HepG2 (cell line): ENCODE results near the gene PLET1. TPM values are rescaled to one million over a fixed set of nuclear protein-coding genes. Genes with fewer than 3 reads are reported as not detected.

Experiments
- ATAC-seq: fragments of 200-7000 bp; cut with Tn5 transposase; 3 replicates; pipeline ENCODE4 v1.9.1; 2020; ENCODE audit warnings: mild to moderate bottlenecking, moderate library complexity
- BruUV-seq: library from RNA; stranded (reverse); fragments of 400-500 nt; replicated peaks from 2 replicates; lab custom pipeline; 2021; lab: Mats Ljungman, UMichigan
- CTCF ChIA-PET: fragments of 300-600 bp; formaldehyde crosslinking; extraction: SDS; loops from one replicate; lab custom pipeline; 2021; ENCODE audit warnings: low total read pairs, inconsistent platforms, low intra/inter-chr PET ratio; lab: Yijun Ruan, JAX
- POLR2A ChIA-PET: fragments of 350-600 bp; sonication (Branson Sonifier 250); formaldehyde crosslinking; loops from one replicate; lab custom pipeline; 2020; ENCODE audit warnings: antibody characterized with exemption, inconsistent platforms; lab: Yijun Ruan, JAX
- DNase-seq: peaks from one replicate; pipeline ENCODE4 v3.0.0-alpha.2; 2015; ENCODE audit warnings: low spot score
- FAIRE-seq: peaks from 3 replicates; lab custom pipeline; 2011; peaks lifted over from hg19 to GRCh38; lab: Jason Lieb, UNC
- H2AFZ ChIP-seq: one replicate; pipeline ENCODE4 v1.6.1; 2011; ENCODE audit warnings: low read length, inconsistent platforms
- H3K27ac ChIP-seq: fragments of 300-600 bp; 3 replicates; pipeline ENCODE4 v1.8.0; 2011; ENCODE audit warnings: mixed run types, mild to moderate bottlenecking, mixed read lengths, low read length, inconsistent platforms; ENCODE audit not compliant: insufficient read depth; ENCODE audit errors: extremely low read length
- H3K27me3 ChIP-seq, 2 experiments: fragments of 200-600 bp in 1 of 2; 2 replicates in 1 of 2; 3 replicates in 1 of 2; pipeline versions ENCODE4 v1.6.0 to v1.8.0; 2011; ENCODE audit warnings: low read length in 2 of 2, mild to moderate bottlenecking in 2 of 2, moderate library complexity in 2 of 2, inconsistent platforms in 1 of 2; ENCODE audit not compliant: insufficient read depth in 2 of 2, control insufficient read depth in 1 of 2
- H3K36me3 ChIP-seq, 2 experiments: fragments of 200-600 bp in 1 of 2; replicated peaks in 1 of 2; 2 replicates in 1 of 2; 3 replicates in 1 of 2; pipeline versions ENCODE4 v1.5.1 to v1.8.0; 2011; ENCODE audit warnings: low read length in 2 of 2, inconsistent platforms in 1 of 2; ENCODE audit not compliant: insufficient read depth in 2 of 2, control insufficient read depth in 1 of 2
- H3K4me1 ChIP-seq: 2 replicates; pipeline ENCODE4 v1.5.1; 2012; ENCODE audit warnings: low read length, inconsistent platforms; ENCODE audit not compliant: insufficient read depth
- H3K4me2 ChIP-seq: 2 replicates; pipeline ENCODE4 v1.6.0; 2011; ENCODE audit warnings: low read depth, low read length, inconsistent platforms
- H3K4me3 ChIP-seq, 3 experiments: fragments of 200-600 bp in 1 of 3; sonication (generic), shearing (Covaris generic) in 1 of 3; replicated peaks in 1 of 3; 2 replicates each; pipeline ENCODE4 v1.5.1; 2011 to 2016; ENCODE audit warnings: low read length in 3 of 3, inconsistent platforms in 2 of 3, low read depth in 2 of 3, mild to moderate bottlenecking in 2 of 3, control low read depth in 1 of 3, mixed read lengths in 1 of 3; ENCODE audit not compliant: insufficient read depth in 1 of 3
- H3K79me2 ChIP-seq: one replicate; pipeline ENCODE4 v1.6.1; 2011; ENCODE audit warnings: low read length, inconsistent platforms; ENCODE audit not compliant: insufficient read depth
- H3K9ac ChIP-seq: 2 replicates; pipeline ENCODE4 v1.6.0; 2011; ENCODE audit warnings: mild to moderate bottlenecking, low read depth, low read length, inconsistent platforms; ENCODE audit not compliant: insufficient read depth
- H3K9me3 ChIP-seq: 2 replicates; pipeline ENCODE4 v1.5.1; 2012; ENCODE audit warnings: mild to moderate bottlenecking, low read length
- H4K20me1 ChIP-seq: 2 replicates; pipeline ENCODE4 v1.6.0; 2011; ENCODE audit warnings: inconsistent platforms, mild to moderate bottlenecking, low read length, moderate library complexity; ENCODE audit not compliant: insufficient read depth
- MIXL1 ChIP-seq: IDR thresholded peaks from 2 replicates; pipeline ENCODE4 v1.6.1; 2016
- PITX1 ChIP-seq: sonication (generic); formaldehyde crosslinking; IDR thresholded peaks from 2 replicates; pipeline ENCODE4 v1.5.1; 2020; ENCODE audit warnings: mild to moderate bottlenecking, missing genetic modification reagents
- RFX5 ChIP-seq: IDR thresholded peaks from 2 replicates; pipeline ENCODE4 v1.6.1; 2011; ENCODE audit warnings: low read depth, low read length, improper control_type of control experiment
- ZNF615 ChIP-seq: sonication (generic); formaldehyde crosslinking; IDR thresholded peaks from 2 replicates; pipeline ENCODE4 v1.5.0; 2020; ENCODE audit warnings: mild to moderate bottlenecking, missing genetic modification reagents, borderline replicate concordance
- WGBS: methylation state at CpG from one replicate; pipeline ENCODE4 v1.1.6; 2017; ENCODE audit warnings: low lambda C conversion rate; 5-methylcytosine and 5-hydroxymethylcytosine counted together
- in situ Hi-C: cut with HindIII; loops from 2 replicates; pipeline ENCODE4 v1.10.0; 2017; ENCODE audit warnings: low pct_unique_long_range_greater_than_20kb; ENCODE audit not compliant: extremely low pct_ligation_motif_present
- intact Hi-C: fragments of 100-400 bp; cut with micrococcal nuclease; formaldehyde crosslinking; loops from one replicate; pipeline ENCODE4 v1.10.0; 2022; ENCODE audit not compliant: unreplicated experiment
- polyA plus RNA-seq, 8 experiments: library from polyadenylated mRNA; depleted of rRNA in 3 of 8; stranded (reverse) in 7 of 8; unstranded in 1 of 8; fragments of >200 nt; fragmentation: Illumina TruSeq in 4 of 8; extraction: Trizol in 4 of 8; gene quantifications; 2 replicates each; pipeline versions ENCODE4 v1.2.1 to v1.2.3, GENCODE V29; 2011 to 2016; ENCODE audit warnings: low read depth in 4 of 8, missing spikeins in 1 of 8, mixed read lengths in 1 of 8; ENCODE audit not compliant: insufficient read depth in 1 of 8
- total RNA-seq, 5 experiments: library from RNA; depleted of rRNA; stranded (reverse); fragments of >200 nt; fragmentation: Illumina TruSeq; extraction: Trizol; gene quantifications; 2 replicates each; pipeline ENCODE4 v1.2.3, GENCODE V29; 2016; ENCODE audit warnings: low read depth in 1 of 5
- TF ChIP-seq, protein P1 (sequence below): sonication (generic); formaldehyde crosslinking; IDR thresholded peaks from 2 replicates; pipeline ENCODE4 v1.4.0; 2020; ENCODE audit warnings: missing genetic modification reagents

The PLET1 gene
- total and polyA plus RNA-seq, 2 of the 13 experiments (the other 11 are each of a cell fraction or from before 2014, with no cell fraction given) = not detected

DNA sequence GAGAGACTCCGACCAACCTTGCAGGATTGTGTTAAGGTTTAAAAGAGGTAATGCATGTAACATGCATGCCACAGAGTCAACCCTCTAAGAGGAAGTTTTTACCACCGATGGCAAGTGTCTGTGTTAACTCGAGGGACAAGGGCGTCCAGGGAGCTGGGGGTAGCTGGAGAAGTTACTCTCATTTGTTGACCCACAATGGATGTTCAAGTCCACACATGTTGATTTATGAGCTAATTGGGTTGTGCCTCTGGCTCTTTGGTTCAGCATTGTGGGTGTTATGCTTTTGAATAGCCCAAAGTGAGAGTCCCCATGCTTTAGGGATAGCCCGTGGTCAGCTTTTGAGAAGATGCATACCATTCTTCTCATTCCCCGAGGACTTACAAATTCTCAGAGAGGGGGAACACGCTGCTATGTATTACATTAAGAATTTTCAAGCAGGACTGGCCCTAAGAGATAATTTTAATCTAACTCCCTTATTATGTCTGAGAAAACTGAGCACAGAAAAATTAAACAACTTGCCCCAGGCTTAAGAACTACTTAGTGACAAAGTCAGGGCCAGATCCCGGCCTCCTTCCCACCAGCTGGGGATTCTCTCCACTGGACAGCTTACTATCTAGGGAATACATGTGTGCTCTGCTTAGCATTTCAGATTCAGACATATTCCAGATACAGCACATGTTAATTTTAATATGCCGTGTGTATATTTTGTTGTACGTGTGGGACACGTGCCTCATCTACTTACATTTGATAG is 5.2 kb upstream of the PLET1 start:
- Histone ChIP-seq H4K20me1 (no peaks in the 10 kb centered on the region), H3K27me3 (no peaks in the 10 kb centered on the region), H3K4me1 (peaks cover 33% of the 10 kb centered on the region), H3K4me2 (no peak overlapping the region), H3K27ac (no peak overlapping the region), H3K9me3 (no peaks in the 10 kb centered on the region), H3K4me3 (no peak overlapping the region), H3K9ac (no peak overlapping the region), H2AFZ (no peak overlapping the region), H3K36me3 (no peaks in the 10 kb centered on the region), H3K79me2 (no peaks in the 10 kb centered on the region)
- TF ChIP-seq ZNF615 (CRISPR knock-in tag) (no peak), MIXL1 (CRISPR knock-in tag) (no peak), PITX1 (CRISPR knock-in tag) (no peak), RFX5 (no peak)
- TF ChIP-seq, protein P1, sequence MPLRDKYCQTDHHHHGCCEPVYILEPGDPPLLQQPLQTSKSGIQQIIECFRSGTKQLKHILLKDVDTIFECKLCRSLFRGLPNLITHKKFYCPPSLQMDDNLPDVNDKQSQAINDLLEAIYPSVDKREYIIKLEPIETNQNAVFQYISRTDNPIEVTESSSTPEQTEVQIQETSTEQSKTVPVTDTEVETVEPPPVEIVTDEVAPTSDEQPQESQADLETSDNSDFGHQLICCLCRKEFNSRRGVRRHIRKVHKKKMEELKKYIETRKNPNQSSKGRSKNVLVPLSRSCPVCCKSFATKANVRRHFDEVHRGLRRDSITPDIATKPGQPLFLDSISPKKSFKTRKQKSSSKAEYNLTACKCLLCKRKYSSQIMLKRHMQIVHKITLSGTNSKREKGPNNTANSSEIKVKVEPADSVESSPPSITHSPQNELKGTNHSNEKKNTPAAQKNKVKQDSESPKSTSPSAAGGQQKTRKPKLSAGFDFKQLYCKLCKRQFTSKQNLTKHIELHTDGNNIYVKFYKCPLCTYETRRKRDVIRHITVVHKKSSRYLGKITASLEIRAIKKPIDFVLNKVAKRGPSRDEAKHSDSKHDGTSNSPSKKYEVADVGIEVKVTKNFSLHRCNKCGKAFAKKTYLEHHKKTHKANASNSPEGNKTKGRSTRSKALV (CRISPR knock-in tag) = no peak
- no peak for ATAC-seq
- no peak for DNase-seq
- intact Hi-C loops (no loop called here), in situ Hi-C loops (no loop called here)
- no TSS peak for BruUV-seq
- 73% methylated on average over 10 of the region's 11 CpGs for WGBS
- ChIA-PET POLR2A (no interaction called here), CTCF (no interaction called here)
- no peak for FAIRE-seq
